Measurements from ENCODE around the gene KATNIP.
A peak's percentile ranks its signal among the peaks of the same experiment; 100 is the strongest.

The KATNIP gene

DNA sequence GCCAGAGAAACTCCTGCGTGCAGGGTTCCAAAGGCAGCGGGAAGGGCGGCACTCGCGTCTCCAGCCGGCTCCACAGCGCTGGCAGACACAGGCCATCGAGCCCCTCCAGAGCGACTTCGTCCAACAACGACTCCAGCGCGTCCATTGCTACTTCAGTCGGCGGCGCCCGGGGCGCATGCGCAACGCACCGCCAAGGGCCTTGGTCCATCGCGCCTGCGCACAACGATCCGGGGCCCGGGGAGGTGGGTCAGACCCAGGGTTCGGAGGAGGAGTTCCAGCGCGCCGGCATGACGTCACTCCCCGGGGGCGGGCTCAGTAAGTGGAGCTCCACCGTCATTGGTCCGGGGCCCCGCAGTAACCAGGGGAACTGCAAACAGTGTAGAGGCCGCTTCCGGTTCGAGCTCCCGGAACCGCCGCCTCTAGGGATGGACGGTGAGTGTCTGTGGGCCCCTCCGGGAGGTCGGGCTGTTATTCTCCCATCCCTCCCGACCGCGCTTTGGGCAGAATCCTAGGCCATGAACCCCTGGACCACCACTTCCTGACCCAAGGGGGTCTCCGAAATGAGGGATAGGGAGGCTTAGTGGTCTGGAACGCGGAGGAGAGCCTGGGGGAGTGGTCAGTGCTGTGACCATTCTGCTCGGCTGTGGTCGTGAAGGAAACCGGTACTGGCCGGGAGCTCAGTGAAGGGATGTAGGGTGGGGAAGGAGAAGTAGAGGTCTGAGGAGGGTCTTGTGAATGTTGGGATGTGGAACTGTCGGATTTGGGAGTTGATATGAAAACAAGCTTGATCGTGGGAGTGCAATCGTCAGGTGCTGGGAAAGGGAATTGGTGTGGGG lies at the start of gene KATNIP, which contains the start of gene GTF3C1:
TSS of gene KATNIP (plus strand) at position 399 of the 836 bp plus-strand sequence. CDS start at position 426, 27 bp downstream.
TSS of gene GTF3C1 (minus strand) at position 168 of the 836 bp plus-strand sequence. CDS start at position 145, 23 bp downstream.
- peak; percentile 99 for DNase-seq

DNA sequence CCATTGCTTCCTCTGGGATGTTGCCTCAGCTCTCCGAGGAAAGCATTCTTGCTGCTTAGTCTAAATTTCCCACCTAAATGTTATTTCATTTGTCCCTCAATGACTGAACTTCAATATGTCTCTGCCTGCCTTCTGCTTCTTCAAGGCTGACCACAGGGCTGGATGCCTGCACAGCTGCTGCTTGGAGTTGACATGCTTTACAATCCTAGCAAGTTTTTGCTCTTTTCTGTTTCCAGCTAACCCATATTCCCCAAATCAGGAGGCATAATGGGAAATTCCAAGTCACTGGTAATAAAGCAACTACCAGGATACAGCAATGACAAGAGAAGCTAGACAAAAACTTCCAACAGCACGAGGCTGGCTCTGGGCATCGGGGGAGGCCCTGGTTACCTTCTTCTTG lies 49.1 kb upstream of the KATNIP start:
- DNase-seq: no peak

DNA sequence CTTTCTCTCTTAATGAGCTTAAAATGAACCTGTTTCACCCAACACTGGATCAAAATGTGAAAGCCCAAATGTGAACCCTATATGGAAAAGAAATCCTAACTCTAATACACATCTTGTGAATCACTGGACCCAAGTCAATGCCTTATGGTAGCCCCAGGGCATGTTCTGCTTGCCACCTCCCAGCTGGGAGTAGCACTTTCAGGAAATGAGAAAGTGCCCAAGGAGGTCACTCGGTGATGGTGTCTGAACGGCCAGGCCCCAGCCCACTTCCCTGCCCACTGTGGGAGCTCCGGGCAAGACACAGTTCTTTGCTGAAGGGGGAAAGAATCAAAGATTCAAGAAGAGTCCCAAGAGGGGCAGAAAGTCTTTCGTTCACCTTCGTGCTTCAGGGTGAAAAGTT lies 46.3 kb upstream of the KATNIP start:
- DNase-seq: no peak

DNA sequence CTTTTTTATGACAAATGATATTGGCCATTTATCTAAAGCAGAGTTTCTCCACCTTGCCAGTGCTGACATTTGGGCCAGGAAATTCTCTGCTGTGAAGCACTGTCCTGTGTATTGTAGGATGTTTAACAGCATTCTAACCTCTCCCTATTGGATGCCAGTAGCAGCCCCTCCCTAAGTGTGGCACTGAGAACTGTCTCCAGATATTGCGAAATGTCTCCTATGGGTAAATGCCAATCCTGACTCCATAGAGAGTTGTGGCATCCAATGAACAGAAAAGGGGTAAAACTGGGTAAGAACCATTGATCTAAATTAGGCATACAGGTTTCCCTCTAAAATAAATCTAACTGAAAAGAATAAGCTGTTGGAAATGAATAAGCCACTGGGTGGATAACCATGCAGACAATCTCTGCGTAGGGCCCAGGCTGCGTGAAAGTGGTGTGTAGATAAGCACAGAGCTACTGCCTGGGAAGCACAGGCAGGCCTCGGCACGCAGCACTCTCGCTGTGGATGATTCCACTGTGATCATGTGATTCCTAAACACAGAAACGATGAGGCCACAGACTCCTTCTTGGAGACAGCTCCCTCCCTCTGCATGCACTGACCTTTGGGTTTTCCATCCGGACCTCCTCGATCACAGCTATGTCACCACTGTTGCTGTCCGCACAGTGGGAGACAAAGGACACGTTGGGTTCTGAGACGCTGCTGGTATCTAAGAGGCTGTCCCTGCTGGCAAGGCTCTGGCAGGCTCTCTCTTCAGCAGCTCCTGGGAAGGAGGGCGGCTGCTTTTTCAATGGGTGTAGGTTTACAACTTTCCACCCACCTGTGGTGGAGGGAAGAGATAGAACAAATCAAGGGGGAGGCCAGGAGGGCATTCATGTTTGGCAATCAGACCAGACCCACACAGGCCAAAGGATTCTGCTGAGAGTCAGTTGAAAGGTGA lies 44.4 kb upstream of the KATNIP start:
- DNase-seq: no peak

DNA sequence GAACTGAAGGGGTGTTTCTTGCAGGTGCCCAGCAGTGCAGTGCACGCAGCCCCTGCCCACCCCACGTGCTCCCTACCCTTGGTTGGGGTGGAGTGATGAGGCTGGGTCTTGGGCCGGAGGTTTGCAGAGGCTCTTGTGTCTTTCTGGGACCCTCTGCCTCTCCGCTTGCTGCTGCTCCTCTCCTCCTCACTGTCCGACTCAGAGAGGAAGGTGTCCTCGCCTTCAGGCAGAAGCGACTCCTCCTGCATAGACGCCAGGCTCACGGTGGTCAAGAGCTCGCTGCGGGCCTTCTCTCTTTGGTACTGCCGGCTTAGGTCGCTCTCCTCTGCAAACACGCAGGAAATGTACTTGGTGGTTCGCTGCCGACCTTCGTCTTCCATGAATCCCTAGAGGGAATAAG lies 43.2 kb upstream of the KATNIP start:
- no peak for DNase-seq

DNA sequence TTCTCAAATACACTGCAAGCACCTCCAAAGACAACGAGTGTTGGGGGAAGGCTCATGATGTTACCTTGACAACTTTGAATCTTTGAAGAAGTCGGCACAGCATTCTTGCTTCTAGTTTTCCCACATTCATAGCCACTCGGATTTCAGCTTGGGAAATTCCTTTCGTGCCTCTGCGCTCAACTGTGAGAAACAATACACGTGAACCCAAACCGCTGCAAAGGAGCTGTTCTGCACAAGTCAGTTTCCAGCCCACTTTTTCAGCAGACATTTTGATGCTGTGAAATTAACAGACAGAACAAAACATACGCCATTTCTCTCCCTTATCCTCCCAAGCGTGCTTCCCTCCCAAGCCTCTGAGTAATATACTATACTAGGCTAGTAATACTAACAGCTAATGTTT lies 41.5 kb upstream of the KATNIP start:
- DNase-seq: no peak

DNA sequence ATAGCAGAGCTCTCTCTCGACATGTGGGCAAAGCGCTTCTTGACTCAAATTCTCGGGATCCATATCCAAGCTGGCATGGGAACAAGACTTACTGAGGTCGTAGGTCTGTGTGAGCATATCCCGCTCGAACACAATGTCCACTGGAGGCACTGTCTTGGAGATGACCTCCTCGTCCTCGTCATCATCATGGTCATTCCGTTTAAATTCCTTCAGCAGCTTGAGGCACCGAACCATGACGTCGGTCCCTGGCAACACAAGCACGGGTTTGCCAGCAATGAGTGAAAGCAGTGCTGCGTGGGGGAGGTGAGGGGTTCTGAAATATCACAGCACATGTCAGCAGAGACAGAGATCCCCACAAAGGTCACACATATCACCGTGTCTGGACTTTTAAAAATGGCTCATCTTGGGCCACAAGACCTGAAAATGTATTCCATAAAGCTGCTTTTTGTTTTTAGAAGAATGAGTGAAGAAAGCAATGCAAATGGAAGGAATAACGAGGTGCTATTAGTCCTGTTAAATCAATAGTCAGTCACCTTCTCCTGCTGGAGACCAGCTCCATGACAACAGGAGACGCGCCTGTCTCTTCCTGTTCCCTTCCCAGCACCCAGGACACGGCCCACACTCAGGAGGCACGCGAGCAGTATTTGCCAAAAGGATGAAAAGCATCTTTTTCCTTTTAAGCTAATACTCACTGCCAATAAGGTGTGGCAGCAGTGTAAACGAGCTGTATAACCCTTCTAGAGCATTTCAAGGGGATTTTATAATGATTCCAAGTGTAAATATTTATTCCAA lies 38.1 kb upstream of the KATNIP start:
- DNase-seq: no peak

DNA sequence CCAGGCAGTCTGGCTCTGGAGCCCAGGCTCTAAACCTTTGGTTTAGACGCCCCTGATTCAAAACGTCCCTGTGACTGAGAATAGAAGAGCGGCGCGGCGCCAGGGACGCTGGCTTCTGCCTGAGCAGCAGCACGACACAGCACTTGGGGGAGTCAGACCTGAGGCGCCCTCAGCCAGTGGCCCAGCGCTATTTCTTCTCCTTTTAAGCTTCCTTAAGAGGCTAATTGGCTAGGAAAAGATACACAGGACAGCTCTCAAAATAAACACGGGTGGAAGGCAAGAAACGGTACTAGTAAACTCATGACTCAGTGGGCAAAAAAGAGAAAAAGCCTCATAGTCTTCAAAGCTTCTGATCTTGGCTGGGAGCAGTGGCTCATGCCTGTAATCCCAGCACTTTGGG lies 35.1 kb upstream of the KATNIP start:
- DNase-seq: no peak

DNA sequence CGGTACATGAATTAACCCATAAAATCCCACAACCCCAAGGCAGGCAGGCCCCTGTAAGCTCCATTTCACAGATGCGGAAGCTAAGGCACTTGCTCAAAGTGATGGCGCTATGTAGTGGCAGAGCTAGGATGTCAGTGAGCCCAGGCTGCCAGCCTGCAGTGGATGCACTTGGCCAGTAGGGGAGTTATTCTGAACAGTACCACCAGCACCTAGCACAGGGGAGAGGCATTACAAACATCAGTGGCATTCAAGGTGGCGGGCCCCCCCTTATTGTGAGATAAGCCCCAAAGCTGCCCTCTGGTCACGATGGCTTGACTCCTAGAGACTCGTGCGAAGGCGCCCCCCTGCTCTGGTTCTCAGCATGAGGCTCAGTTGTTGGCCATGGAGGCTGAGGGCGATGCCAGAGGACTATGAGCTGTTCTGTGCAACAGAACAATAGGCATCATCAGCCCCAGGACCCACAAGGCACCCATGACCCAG lies 34.0 kb upstream of the KATNIP start:
- DNase-seq: peak; percentile 9

DNA sequence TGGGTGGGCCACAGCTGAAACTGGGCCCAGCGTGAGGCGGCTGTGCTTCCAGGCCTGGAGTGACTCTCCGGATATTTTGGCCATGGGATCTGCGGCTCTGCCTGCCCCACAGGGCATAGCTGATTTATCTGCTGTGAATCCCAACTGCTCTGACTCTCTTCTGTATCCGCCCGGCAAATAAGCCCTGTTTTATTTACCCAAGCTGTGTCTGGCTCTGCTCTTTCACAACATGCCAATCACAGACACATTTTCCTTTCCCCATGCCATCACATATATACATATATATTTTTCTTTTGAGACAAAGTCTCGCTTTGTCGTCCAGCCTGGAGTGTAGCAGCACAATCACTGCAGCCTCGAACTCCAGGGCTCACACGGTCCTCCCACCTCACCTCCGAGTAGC lies 33.6 kb upstream of the KATNIP start:
- no peak for DNase-seq

DNA sequence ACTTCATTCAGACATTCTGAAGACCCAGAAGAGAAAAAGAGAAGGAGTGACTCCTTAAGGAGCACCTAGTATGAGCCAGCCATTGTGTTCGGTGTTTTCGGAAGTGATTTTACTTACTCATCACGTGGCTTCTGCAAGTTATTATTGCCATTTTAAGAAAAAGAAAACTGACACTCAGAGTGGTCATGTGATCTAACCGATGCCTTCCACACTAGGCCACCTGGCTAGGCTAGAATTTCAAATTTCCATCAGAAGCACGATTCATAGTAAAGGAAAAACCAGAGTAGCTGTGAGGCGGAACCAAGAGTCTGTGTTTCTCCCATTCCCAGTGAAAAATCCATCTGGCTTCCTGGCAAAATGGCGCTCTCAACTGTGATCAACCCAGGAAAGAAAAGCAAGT lies 32.3 kb upstream of the KATNIP start:
- no peak for DNase-seq

DNA sequence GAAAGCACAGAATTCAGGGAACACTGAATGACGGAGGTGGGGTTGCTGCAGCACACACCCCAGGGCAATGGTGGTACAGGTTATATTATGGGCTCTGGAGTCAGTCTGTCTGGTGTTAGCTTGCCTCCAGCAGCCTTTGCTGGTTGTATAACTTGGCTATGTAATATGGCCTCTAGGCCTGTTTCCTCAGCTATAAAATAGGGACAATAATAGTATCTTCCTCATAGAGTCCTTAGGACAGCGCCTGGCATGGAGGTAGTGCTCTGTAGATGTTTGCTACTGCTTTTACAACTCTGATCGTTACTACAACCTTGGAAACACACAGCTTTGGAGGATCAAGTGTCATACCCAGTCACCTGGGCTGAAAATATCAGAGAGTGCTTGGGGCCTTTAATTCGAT lies 31.7 kb upstream of the KATNIP start:
- no peak for DNase-seq

DNA sequence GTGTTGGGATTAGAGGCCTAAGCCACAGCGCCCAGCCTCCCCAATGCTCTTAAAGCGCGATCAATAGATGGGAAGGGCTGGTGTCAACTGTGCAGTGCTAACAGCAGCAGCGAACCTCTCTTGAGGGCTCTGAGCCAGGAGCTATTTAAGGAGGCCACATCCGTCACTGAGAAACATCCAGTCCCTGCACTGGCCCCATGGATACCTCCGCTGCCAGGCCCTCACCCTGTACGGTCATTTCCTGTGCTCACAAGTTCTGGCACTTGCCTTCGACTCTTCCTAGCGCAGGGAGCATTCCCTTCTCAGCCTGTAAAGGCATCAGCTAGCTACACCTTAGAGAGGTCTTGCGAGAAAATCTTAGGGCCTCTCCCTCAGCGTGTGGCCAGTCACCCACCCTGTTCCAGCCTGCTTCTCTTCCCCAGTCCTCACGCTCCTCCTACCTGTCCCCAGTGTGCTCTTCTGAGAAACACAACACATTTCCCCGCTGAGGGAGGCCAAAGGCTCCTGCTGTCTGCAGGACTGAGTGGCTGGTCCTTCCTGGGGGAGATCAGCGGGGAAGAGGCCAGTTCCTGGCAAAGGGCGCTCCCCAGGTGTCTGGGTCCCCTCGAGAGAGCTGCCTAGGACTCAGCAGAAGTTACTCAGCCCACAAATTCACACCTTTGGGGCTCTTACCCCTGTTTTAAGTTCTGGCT lies 28.8 kb upstream of the KATNIP start:
- no peak for DNase-seq

DNA sequence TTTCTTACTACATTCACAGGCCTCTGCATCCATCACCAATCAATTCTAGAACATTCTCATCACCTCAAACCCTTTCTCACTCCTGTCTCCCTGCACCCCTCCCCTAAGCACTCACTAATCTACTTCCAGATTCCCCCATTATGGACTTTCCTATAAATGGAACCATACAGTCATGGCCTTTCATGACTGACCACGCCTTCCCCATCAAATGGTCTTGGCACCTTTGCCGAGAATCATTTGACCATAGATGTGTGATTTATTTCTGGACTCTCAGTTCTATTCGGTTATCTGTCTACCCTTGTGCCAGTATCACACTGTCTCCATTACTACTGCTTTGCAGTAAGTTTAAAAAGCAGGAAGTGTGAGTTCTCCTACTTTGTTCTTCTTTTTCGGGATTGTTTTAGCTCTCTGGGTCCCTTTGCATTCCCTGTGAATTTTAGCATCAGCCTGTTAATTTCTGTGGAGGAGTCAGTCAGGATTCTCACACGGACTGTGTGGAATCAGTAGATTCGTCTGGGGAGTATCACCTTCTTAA lies 27.7 kb upstream of the KATNIP start:
- DNase-seq: no peak

DNA sequence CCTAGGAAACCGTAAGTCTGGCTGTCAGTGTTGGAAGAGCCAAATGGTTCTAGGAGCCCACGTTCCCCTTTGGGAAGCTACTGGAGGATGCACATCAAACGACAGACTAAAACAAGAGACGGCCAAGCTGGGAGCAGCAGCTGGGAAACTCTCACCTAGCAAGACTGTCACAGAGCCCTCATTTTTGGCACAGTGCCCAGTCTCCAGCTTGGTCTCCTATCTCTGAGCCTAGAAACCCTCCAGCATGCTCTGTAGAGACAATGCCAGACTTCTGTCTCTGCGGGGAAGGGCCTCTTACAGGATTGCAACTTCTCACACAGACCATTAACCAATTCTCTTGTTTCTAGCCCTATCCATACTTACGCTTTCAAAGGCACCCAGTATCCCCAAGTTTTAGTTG lies 23.8 kb upstream of the KATNIP start:
- DNase-seq: peak; percentile 2

DNA sequence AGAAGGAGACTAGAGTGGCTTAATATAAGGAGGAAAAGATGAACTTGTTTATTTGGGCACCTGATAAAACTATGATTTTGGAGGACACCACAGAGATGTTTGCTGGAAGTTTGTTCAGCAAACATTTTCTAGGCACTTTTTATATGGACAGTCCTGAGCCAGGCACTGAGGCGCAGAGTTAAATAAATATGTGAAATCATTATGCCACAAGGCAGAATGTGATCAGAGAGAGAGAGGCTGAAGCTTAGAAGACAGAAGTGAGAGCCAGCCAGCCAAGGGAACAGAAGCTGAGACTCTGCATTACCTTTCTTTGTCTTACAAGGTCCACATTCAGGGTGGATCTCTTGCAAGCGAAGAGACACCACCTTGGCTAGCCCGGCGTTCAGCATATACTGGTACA lies 21.6 kb upstream of the KATNIP start:
- no peak for DNase-seq

DNA sequence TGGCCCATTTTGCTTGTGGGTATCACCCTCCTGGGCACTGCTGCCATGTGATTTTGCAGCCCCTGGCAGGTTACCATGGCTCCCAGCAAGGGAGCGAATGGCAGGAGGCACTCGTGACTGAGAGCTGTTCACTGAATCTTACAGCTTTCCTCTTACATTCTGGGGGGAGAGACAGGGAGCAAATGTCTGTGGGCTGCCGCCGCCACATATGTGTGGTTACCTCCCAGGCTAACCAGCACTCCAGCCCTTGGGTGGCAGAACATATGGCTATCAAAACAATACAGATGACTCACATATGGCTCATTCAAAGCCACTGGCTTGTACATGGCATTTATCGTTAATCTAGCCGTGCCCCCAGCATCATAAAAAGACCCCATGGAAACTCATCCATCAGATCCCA lies 20.0 kb upstream of the KATNIP start:
- no peak for DNase-seq

DNA sequence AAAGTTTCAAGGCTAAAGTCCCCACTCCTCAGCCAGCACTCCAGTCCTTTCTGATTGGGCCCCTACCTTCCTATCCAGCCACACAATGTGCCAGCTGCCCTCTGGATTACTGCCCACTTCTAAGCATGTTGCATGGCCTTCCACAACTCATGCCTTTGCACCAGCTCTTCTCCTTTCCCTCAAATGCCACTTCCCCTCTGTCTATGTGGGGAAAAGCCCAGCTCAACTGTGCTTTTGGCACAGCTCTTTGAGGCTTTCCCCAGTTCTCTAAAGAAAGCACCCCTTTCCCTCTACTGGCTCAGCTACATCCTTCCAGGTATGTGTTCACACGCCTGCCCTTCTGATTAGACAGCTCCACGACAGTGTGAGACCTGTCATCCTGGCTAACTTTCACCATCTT lies 18.8 kb upstream of the KATNIP start:
- no peak for DNase-seq

DNA sequence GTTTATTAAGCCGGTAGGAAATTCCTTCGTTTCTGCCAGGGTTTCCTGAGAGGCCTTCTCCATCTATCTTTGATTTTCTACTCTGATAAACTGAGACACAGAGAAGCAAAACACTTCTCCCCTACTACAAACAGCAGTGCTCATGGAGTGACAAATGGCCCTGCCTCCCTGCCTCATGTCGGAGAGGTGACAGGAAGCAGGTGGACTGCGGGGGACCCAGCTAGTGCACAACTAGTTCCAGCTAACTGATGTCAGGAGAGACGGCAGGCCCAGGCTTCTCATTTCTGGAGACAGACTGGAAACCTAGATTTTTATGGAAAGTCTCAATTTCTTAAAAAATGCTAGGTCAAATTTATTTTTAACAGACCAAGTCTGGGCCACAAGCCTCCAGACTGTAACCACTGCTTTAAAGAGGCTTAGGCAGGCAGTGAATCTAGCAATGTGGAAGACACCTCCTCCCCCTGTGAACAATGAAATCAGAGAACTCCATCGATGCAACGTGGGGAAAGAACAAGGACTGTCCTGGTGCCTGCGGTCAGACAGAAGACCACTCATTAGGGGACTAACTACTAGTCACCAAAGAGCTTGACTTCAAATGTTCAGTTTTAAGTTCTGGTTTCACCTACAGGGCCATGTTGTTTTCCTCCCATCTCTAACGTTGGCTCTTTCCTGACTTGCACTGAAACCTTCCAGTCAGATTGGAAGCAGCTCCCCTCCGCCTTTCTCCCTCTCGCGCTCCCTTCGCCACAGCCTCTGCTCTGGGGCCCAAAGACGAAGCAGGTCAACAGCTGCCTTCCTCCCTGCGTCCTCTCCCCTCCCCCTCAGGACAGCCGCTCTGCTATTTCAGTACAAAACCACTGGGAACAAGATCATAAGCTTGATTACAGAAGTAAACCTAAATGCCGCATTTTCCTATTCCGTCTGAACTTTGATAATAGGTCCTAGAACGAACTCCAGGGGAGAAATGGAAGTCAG lies 17.8 kb upstream of the KATNIP start:
- no peak for DNase-seq

DNA sequence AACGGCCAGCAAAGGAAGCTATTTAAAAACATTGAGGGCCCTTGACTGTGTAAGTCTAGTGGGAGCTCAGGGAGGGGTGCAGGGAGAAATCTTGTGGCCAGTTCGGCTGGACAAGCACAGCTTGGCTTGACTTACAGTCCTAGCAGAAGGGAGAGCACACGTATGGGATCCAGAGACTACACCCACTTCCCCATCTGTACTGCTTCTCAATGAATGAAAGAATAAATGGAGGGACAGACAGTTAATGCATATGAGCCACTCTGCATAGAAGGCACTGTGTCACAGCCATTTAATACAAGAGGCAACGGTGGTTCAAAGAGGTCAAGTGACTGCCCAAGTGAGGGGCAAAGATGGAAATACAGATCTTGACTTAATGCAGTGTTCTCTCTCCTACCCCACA lies 15.7 kb upstream of the KATNIP start:
- DNase-seq: no peak

DNA sequence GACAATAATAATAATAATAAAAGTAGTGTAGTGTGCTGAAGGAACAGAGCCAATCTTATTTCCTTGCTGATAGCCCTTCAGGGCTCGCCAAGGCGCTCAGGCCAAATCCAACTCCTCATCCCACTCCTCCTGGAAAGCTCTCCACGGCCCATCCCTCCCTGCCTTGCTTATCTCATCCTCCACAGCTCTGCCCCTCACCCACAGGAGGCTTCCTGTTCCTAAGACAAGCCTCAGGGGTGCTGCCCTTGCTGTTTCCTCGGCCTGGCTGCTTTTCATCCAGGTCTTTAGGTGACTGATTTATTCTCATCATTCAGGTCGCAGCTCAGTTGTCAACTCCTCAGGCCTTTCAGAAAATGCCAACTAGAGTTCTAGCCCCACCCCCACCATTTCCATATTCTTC lies 11.4 kb upstream of the KATNIP start:
- DNase-seq: no peak
